Left kidney (tissue), 2 donors: ENCODE data around the gene DAP. TPM values are rescaled to one million over a fixed set of nuclear protein-coding genes. Genes with fewer than 3 reads are reported as not detected.

Experiments used
- DNase-seq: peaks from one replicate; pipeline ENCODE4 v3.0.0-alpha.2; 2013
- polyA plus RNA-seq: library from polyadenylated mRNA; unstranded; fragments of 120-200 nt; gene quantifications from one replicate; pipeline ENCODE4 v1.2.1, GENCODE V29; 2013; ENCODE audit not compliant: insufficient read length

Gene DAP
- polyA plus RNA-seq, 1 donor, result 118 TPM

GRCh38 chr5:10711562-10711961, 49.5 kb downstream of the DAP start:
- DNase-seq, result no peak

DNA sequence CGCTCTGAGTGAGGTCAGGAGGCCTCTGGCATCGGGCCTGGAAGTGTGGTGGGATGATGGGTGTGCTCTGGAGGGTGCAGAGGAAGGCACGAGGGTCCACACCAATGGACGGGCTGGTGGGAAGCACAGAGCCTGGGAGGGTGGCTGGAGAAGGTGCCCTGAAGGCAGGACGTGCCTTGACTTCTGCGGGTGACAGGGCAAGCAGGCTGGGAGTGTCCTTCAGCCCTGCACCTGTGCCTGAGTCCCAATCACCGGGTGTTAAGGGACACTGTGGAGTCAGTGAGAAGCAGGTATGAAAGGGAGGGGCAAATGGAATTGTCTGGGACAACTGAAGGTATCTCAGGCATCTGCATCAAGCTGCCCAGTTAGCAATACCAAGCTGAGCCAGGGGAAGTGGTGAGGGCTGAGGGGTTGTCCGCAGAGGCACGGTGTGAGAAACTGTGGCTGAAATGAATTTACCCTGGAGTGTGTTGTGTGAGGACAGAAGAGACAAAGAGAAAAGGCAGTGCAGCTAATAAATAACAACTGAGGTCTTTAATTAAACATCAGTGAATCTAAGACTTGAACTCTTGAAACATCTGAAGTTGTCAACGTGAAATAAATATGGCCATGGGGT, 50.4 kb downstream of the DAP start:
- DNase-seq, result no peak

DNA sequence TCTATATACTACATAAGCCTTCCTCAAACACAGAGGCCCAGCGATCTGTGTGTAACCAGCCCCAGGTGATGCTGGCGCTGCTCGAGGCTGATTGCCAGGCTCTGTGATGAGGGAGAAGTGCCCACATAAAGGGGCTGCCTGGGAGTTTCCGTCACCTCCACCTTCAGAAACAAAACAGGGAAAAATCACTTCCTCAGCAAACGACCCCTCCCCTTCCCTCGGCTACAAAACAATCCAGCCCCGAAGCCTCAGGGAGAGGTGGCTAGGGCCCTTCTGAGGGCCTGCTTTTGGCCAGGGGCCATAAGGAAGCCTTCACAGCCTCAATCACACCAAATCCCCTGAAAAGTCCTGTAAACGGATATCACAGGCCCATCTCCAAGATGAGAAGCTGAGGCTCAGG, 51.1 kb downstream of the DAP start:
- no peak for DNase-seq

DNA sequence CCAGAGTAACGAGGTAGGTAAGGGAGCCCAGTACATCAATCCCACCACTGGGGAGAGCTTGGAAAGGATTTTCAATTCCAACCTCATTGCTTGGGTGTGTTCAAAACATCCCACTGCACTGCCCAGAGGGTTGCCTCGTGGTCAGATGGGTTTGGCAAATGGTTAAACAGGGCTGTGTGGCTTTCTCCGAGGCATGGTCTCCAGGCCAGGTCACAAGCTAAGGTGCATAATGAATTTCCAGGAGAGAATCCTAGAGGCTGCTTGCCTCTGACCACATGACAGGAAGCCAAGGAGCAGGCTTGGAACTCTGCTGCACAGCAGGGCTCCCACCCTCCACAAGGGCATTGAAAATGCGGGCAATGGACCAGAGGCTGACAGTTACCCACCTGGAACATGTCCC, 51.6 kb downstream of the DAP start:
- DNase-seq, result no peak

GRCh38 chr5:10708189-10708944, 52.7 kb downstream of the DAP start:
- no peak for DNase-seq

- DNase-seq, result no peak
These were observed 53.6 kb downstream of the DAP start for GRCh38 chr5:10707198-10708142.

- DNase-seq, result no peak
These were observed 54.7 kb downstream of the DAP start for GRCh38 chr5:10706326-10706725.

GRCh38 chr5:10705747-10706146, 55.3 kb downstream of the DAP start:
- DNase-seq, result no peak

DNA sequence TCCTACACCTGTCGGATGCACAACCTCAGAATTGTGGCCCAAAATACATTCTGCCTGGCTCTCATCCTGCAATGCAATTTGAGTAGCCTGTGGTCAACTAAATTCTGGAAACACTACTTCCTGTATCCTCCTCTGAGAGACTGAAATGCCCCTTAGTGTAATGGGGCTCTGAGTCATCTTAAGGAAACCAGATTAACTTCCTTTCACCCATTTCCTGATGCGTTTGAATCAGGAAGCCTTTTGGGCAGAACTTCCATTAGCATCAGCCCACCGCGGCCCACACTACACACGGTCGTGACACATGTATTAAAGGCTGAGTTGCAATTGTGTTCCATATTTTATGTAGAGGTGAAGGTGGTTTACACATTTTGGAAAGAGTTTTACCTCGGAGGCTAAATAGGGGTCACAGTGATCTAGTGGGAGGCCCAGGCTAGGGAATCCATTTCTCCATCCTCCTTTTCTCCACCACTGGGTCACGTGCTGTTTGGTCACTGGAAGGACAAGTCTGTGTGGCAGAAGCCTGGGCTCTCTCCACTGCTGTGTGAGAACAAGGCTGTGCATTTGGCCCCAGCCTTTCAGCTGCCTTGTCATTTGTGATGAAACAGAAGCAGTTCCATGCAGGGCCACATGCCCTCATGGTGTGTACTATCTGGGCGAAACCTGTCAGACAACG, 55.9 kb downstream of the DAP start:
- no peak for DNase-seq

GRCh38 chr5:10703676-10704075, 57.4 kb downstream of the DAP start:
- no peak for DNase-seq

GRCh38 chr5:10702911-10703491, 58.0 kb downstream of the DAP start:
- no peak for DNase-seq

DNA sequence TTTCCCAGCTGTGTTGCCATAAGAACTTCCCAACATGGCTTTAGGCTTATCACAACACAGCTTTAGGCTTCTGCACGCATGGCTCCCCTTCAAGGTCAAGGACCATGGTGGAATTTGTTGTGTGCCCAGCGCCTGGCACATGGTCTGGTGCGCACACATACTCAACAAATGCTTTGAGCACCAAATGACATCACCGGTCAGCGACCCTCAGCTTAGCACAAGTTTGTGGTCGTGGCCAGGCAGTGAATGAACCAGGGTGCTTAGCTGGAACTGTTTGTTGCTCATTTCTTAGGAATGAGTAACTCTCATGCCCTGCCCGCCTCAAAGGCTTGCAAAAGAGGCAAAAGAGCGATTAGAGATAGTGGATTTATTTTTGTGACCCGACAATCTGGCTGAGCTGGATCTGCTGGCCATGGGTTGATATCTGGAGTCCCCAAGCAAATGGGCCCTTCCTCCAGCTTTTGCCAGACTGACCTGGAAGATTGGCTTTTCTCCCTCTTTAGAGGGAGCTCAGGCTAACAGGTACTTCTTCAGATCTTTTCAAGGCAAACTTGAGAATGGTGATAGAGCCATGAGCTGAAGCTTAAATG, 58.9 kb downstream of the DAP start:
- DNase-seq, result no peak

DNA sequence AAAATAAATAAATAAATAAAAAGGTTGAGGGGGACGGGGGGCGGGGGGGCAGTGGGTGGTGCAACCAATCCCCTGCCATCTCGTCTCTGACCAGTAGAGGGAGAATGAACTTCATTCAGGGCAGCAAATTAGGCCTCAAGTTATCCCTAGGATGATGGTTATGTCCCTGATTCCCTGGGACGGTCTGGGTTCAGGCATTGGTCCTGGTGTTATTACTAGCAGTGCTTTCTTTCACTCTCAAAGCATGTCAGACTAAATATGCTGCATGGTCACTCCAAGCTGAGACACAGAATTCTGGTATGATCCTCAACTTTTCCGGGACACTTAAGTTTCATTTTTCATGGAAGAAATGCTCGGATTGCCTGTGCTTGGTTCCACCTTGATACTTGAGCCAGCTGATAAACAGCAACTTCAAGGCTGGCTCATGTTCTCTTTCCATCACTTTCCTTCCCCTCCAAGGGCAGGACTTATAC, 59.4 kb downstream of the DAP start:
- DNase-seq, result peak; percentile 55

DNA sequence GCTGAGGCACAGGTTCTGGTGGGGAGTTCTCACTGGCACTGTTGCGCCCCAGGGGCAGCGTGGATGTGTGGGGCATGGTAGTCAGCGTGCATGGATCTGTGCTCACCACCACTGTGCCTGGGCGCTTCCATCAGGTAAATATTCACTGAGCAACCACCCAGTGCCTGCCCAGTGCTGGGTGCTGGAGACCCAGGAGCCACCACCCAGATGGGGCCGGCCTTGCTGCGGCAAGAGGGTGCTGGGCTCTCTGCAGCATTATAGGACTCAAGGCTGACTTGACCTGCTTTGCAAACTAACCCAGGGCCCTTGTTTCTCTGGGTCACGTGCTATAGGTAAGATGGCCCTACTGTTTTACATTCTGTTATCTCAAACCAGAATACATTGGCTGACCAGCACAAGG, 60.5 kb downstream of the DAP start:
- no peak for DNase-seq

DNA sequence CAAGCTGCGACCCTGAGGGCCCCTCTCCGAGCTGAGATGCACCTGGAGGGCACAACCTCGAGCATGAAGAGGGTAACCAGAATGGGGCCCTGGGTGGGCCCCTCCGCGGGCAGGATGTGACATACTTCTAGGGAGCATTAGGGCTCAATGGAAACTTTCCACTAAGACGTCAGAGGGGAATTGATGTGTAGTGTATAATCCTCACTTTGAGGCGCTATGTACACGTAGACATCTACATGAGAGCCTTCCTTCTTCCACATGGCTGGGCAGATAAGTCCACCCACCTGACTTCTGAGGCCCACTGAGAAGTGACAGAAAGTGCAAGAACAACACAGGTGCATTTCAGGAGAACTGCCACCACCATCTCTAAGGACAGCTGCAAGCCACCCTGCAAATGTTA, 61.0 kb downstream of the DAP start:
- DNase-seq, result no peak

- DNase-seq, result no peak
These were observed 61.7 kb downstream of the DAP start for GRCh38 chr5:10699281-10699874.

DNA sequence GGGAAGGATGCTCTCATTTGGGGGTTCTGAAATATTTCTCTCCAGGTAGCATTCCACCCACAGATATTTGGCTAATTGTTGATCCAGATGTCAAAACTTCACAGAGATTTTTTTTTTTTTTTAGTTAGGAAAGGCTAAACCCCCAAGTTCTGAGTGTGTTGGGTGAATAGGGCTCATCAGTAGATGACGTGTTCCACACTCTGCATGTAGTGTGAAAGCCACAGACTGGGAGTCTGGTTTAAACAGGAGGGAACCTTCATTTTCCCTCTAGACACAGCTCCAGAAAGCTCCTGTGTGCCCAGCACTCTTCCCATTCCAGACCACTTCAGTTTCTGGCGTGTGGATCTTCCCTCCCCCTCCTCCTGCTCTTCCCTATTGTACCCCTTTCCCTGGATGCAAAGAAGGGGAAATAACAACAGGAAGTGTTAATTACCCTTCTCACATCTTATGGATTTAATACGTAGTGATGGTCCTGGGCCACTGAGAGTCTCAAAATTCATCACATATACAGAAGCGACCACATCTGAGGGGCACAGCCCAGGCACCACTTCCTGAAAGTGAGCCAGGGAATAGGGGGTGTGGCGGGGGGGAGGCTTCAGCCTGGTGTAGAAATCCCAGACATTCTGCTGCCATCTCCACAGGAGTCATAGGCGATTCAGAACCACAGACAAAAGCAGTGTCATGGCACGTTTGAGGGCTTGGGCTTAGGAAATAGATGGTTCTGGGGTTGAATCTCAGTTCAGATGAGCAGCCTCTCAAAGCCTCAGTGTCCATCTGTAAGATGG, 65.1 kb downstream of the DAP start:
- no peak for DNase-seq

DNA sequence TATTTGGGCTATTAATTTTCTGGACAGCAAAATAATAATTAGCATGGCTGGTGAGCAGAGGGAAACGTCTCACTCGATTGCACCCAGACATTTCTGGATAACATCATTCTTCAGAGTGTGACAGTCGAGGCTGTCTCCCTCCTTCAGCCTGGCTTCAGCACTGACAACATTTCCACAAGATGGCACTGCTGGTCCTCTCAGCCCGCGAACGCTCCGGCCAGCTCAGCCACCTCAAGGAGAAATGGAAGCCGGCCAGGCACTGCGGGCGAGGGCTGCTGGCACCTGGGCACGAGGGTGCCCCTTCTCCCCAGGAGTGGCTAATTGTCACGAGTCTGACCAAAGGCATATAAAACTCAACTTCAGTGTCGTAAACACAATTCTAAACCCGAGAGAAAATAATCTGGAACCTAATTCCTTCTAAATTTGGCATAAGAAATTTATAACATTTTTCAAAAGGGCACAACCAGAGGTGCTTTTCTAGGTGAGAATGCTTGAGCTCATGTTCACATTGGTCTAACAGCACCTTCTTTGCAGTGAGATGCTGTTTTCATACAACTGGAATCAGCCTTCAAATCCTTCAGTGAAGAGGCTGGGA, 65.9 kb downstream of the DAP start:
- peak; percentile 61 for DNase-seq
